Suprapubic skin (tissue), 3 donors: ENCODE measurements around the gene RUNX1.

ENCODE experiments used
- EP300 ChIP-seq: sonication (generic); formaldehyde crosslinking; IDR thresholded peaks from one replicate; pipeline ENCODE4 v1.6.1; 2017; ENCODE audit warnings: antibody characterized with exemption
- TF ChIP-seq, protein P1 (sequence below), 2 donors: fragments of 200-600 bp in 1 of 2; fragments of 450-650 bp in 1 of 2; sonication (generic) in 1 of 2; IDR thresholded peaks; one replicate each; pipeline ENCODE4 v1.5.1; 2016 to 2019; ENCODE audit warnings: antibody characterized with exemption in 2 of 2, mild to moderate bottlenecking in 1 of 2, moderate library complexity in 1 of 2

DNA sequence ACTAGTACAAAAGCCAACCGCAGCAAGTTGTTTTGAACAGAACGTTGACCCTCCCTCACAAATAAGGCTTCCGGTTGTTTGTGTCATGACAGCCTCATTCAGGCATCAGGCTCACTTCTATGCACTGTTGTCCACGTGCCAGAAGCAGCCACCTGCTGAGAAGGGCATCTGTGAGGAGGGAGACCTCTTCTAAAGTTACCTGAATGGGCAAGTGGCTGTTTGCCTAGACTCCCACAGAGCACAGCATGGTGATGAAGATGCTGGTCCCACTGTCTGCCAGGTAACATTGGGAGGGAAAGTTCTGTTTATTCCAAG, 204.2 kb downstream of the RUNX1 start:
- TF ChIP-seq, protein P1, sequence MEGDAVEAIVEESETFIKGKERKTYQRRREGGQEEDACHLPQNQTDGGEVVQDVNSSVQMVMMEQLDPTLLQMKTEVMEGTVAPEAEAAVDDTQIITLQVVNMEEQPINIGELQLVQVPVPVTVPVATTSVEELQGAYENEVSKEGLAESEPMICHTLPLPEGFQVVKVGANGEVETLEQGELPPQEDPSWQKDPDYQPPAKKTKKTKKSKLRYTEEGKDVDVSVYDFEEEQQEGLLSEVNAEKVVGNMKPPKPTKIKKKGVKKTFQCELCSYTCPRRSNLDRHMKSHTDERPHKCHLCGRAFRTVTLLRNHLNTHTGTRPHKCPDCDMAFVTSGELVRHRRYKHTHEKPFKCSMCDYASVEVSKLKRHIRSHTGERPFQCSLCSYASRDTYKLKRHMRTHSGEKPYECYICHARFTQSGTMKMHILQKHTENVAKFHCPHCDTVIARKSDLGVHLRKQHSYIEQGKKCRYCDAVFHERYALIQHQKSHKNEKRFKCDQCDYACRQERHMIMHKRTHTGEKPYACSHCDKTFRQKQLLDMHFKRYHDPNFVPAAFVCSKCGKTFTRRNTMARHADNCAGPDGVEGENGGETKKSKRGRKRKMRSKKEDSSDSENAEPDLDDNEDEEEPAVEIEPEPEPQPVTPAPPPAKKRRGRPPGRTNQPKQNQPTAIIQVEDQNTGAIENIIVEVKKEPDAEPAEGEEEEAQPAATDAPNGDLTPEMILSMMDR (IDR thresholded peaks at IDR 0.05): no peak
- TF ChIP-seq EP300: no peak
